Transverse colon (tissue), 4 donors: ENCODE data around the gene ARHGAP33.

ENCODE experiments used
- CTCF ChIP-seq, 5 experiments: fragments of 200-600 bp in 3 of 5; fragments of 450-650 bp in 2 of 5; sonication (generic) in 3 of 5; IDR thresholded peaks; 1 replicate in 2 of 5; 2 replicates in 3 of 5; pipeline ENCODE4 v1.5.1; 2016 to 2017; ENCODE audit warnings: antibody characterized with exemption in 5 of 5, inconsistent platforms in 3 of 5, mild to moderate bottlenecking in 2 of 5, moderate library complexity in 1 of 5
- EP300 ChIP-seq: sonication (generic); formaldehyde crosslinking; IDR thresholded peaks from one replicate; pipeline ENCODE4 v1.6.1; 2017; ENCODE audit warnings: antibody characterized with exemption, low read depth
- POLR2AphosphoS5 ChIP-seq, 3 donors: sonication (generic); formaldehyde crosslinking; IDR thresholded peaks; one replicate each; pipeline ENCODE4 v1.6.1; 2016; ENCODE audit warnings: antibody characterized with exemption in 3 of 3

DNA sequence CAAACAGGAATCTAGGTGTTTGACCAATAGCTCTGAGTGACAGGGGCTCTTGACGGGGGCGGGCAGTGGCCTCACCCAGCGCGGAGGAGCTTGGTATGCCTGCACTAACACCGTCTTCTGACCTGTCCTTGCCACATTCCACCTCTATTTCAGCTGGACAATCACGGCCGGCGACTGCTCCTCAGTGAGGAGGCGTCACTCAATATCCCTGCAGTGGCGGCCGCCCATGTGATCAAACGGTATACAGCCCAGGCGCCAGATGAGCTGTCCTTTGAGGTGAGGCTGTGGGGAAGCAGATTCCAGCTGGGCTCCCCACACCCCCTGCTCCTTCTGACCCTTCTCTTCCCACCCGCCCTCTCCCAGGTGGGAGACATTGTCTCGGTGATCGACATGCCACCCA is 4.7 kb downstream of the ARHGAP33 start:
- TF ChIP-seq CTCF (IDR thresholded peaks at IDR 0.05) (no peak), POLR2AphosphoS5 (IDR thresholded peaks at IDR 0.05) (no peak), EP300 (no peak)
